ENCODE data around the gene CD99. TPM values are rescaled to one million over a fixed set of nuclear protein-coding genes. Genes with fewer than 3 reads are reported as not detected.

CD99 gene
- total and polyA plus RNA-seq, 2 donors (not counting 3 experiments of a cell fraction or from before 2014, with no cell fraction given) = 364 to 654 TPM

- no TSS peak for BruUV-seq (replicated peaks)
- H3K9me3 ChIP-seq (replicated peaks; ENCODE audit: control insufficient read depth, insufficient read depth, low read length) = no peaks in the 10 kb centered on the region
- no peak overlapping the region for H3K27ac ChIP-seq (ENCODE audit: insufficient read depth, low read depth, low read length)
- intact Hi-C loops (cut with micrococcal nuclease) (no loop called here), dilution Hi-C loops (cut with MboI; ENCODE audit: extremely low pct_ligation_motif_present, low sequenced_read_pairs) (no loop called here)
- no peak for TF ChIP-seq JUN (IDR thresholded peaks at IDR 0.05; ENCODE audit: borderline replicate concordance, insufficient read depth, insufficient read length, low read depth)
- no peak for TF ChIP-seq EZH2 (IDR thresholded peaks at IDR 0.05; ENCODE audit: borderline replicate concordance, low read depth, low read length, severe bottlenecking)
- TF ChIP-seq POLR2AphosphoS5 (IDR thresholded peaks at IDR 0.05; ENCODE audit: insufficient read depth, low read depth, low read length) = no peak
- ChIA-PET CTCF (no interaction called here), POLR2A (no interaction called here)
- no peak overlapping the region for H2AFZ ChIP-seq (ENCODE audit: low read depth, low read length)
- H3K4me2 ChIP-seq (ENCODE audit: insufficient read depth, low read length) = no peak overlapping the region
- DNase-seq (ENCODE audit: low read depth, low spot score) = no peak
- no peaks in the 10 kb centered on the region for H3K36me3 ChIP-seq (ENCODE audit: control insufficient read depth in 2 of 2, extremely low read depth in 1 of 2, insufficient read depth in 2 of 2, low read length in 2 of 2)
- no peaks in the 10 kb centered on the region for H3K27me3 ChIP-seq (ENCODE audit: control insufficient read depth in 2 of 2, insufficient read depth in 2 of 2, low read length in 2 of 2)
- no peaks in the 10 kb centered on the region for H3K9me1 ChIP-seq (replicated peaks; ENCODE audit: control insufficient read depth, extremely low read depth, insufficient read depth, low read length)
- H3K4me3 ChIP-seq (replicated peaks in 1 of 3; ENCODE audit: insufficient read depth in 1 of 3, low read depth in 1 of 3, low read length in 3 of 3) = no peak overlapping the region
- H3K4me1 ChIP-seq (ENCODE audit: control insufficient read depth, extremely low read depth, insufficient read depth, low read length) = no peaks in the 10 kb centered on the region
- H3K9ac ChIP-seq (replicated peaks; ENCODE audit: extremely low read depth, insufficient read depth, low read length) = no peak overlapping the region
- no peak for FAIRE-seq
- no peaks in the 10 kb centered on the region for H3K79me2 ChIP-seq (ENCODE audit: control insufficient read depth, insufficient read depth, low read length)
- H4K20me1 ChIP-seq (replicated peaks; ENCODE audit: control insufficient read depth, extremely low read depth, insufficient read depth, low read length) = no peaks in the 10 kb centered on the region
Measured at GRCh38 chrX:2788980-2789379, 97.9 kb downstream of the CD99 start.

GRCh38 chrX:2789569-2789968, 98.5 kb downstream of the CD99 start:
- intact Hi-C loops (cut with micrococcal nuclease) = no loop called here
- H3K9me3 ChIP-seq (replicated peaks; ENCODE audit: control insufficient read depth, insufficient read depth, low read length) = no peaks in the 10 kb centered on the region
- BruUV-seq (replicated peaks) = no TSS peak
- no peaks in the 10 kb centered on the region for H3K79me2 ChIP-seq (ENCODE audit: control insufficient read depth, insufficient read depth, low read length)
- CTCF ChIA-PET = no interaction called here
- H3K27ac ChIP-seq (ENCODE audit: insufficient read depth, low read depth, low read length) = no peak overlapping the region
- no peak overlapping the region for H3K4me2 ChIP-seq (ENCODE audit: insufficient read depth, low read length)
- no peaks in the 10 kb centered on the region for H3K27me3 ChIP-seq (ENCODE audit: control insufficient read depth in 2 of 2, insufficient read depth in 2 of 2, low read length in 2 of 2)
- FAIRE-seq (no peak), DNase-seq (ENCODE audit: low read depth, low spot score) (no peak)
- no peak overlapping the region for H3K4me3 ChIP-seq (replicated peaks in 1 of 3; ENCODE audit: insufficient read depth in 1 of 3, low read depth in 1 of 3, low read length in 3 of 3)
- H3K36me3 ChIP-seq (ENCODE audit: control insufficient read depth in 2 of 2, extremely low read depth in 1 of 2, insufficient read depth in 2 of 2, low read length in 2 of 2) = no peaks in the 10 kb centered on the region
- no peak overlapping the region for H2AFZ ChIP-seq (ENCODE audit: low read depth, low read length)
- dilution Hi-C loops (cut with MboI; ENCODE audit: extremely low pct_ligation_motif_present, low sequenced_read_pairs) = no loop called here
- H3K4me1 ChIP-seq (ENCODE audit: control insufficient read depth, extremely low read depth, insufficient read depth, low read length) = no peaks in the 10 kb centered on the region
- POLR2A ChIA-PET = no interaction called here
- H3K9ac ChIP-seq (replicated peaks; ENCODE audit: extremely low read depth, insufficient read depth, low read length) = no peak overlapping the region
- TF ChIP-seq FOS (IDR thresholded peaks at IDR 0.05; ENCODE audit: borderline replicate concordance, insufficient read depth, low read length) (no peak), CTCF (IDR thresholded peaks at IDR 0.05; ENCODE audit: extremely low read depth in 1 of 2, insufficient read depth in 1 of 2, low read depth in 1 of 2, low read length in 2 of 2) (no peak), GATA2 (IDR thresholded peaks at IDR 0.05; ENCODE audit: insufficient read depth, insufficient read length, low read depth, low read length) (no peak), POLR2AphosphoS5 (IDR thresholded peaks at IDR 0.05; ENCODE audit: insufficient read depth, low read depth, low read length) (no peak), EZH2 (IDR thresholded peaks at IDR 0.05; ENCODE audit: borderline replicate concordance, low read depth, low read length, severe bottlenecking) (no peak), MAX (IDR thresholded peaks at IDR 0.05; ENCODE audit: insufficient read depth, insufficient read length) (no peak), MYC (IDR thresholded peaks at IDR 0.05; ENCODE audit: low read depth, low read length) (no peak), JUN (IDR thresholded peaks at IDR 0.05; ENCODE audit: borderline replicate concordance, insufficient read depth, insufficient read length, low read depth) (no peak), POLR2A (IDR thresholded peaks at IDR 0.05; ENCODE audit: low read depth, low read length) (no peak)
- no peaks in the 10 kb centered on the region for H4K20me1 ChIP-seq (replicated peaks; ENCODE audit: control insufficient read depth, extremely low read depth, insufficient read depth, low read length)
- no peaks in the 10 kb centered on the region for H3K9me1 ChIP-seq (replicated peaks; ENCODE audit: control insufficient read depth, extremely low read depth, insufficient read depth, low read length)

All from endothelial cell of umbilical vein (primary cell).